ENCODE results near the gene RNU6-9.
"Not testable (repeated sequence)": the region's sequence is repeated elsewhere in the genome, so short reads cannot be mapped to it uniquely, and the experiment has no call there.

Gene RNU6-9

GRCh38 chr19:850979-851335 lies 42.3 kb upstream of the RNU6-9 start:
- Histone ChIP-seq H3K9ac (ENCODE audit: low read length) (no peak overlapping the region), H3K4me2 (ENCODE audit: low read depth, low read length, poor library complexity, severe bottlenecking) (no peak overlapping the region), H3K4me3 (ENCODE audit: insufficient read depth, low read length, poor library complexity, severe bottlenecking) (no peak overlapping the region), H3K36me3 (ENCODE audit: low read length) (no peaks in the 10 kb centered on the region), H3K27me3 (ENCODE audit: low read length) (no peaks in the 10 kb centered on the region), H2AFZ (ENCODE audit: low read depth, low read length, severe bottlenecking) (no peak overlapping the region), H4K20me1 (ENCODE audit: low read depth, low read length) (no peaks in the 10 kb centered on the region), H3K79me2 (ENCODE audit: insufficient read depth, low read length) (no peaks in the 10 kb centered on the region), H3K27ac (ENCODE audit: low read depth, low read length) (no peak overlapping the region), H3K9me2 (replicated peaks; ENCODE audit: insufficient read depth, low read length) (no peaks in the 10 kb centered on the region), H3F3A (ENCODE audit: insufficient read depth) (no peaks in the 10 kb centered on the region), H3K9me3 (ENCODE audit: insufficient read depth, low read length) (no peaks in the 10 kb centered on the region)
- TF ChIP-seq EZH2phosphoT487 (conservative IDR thresholded peaks at IDR 0.05; ENCODE audit: low read length) (no peak), CTCF (IDR thresholded peaks at IDR 0.05; ENCODE audit: insufficient read depth, low read length, poor library complexity, severe bottlenecking) (no peak)

GRCh38 chr19:852136-853013 lies 40.9 kb upstream of the RNU6-9 start, which contains the start of gene ELANE:
Gene ELANE, plus strand, starts transcription at chr19:852303. Its CDS starts 26 bp downstream, at chr19:852329.
- Histone ChIP-seq H3K9me2 (replicated peaks; ENCODE audit: insufficient read depth, low read length) (no peaks in the 10 kb centered on the region), H3K4me2 (ENCODE audit: low read depth, low read length, poor library complexity, severe bottlenecking) (no peak within 1 kb of the TSS), H3K27ac (ENCODE audit: low read depth, low read length) (no peak within 1 kb of the TSS), H2AFZ (ENCODE audit: low read depth, low read length, severe bottlenecking) (no peak within 1 kb of the TSS), H3K36me3 (ENCODE audit: low read length) (no peaks in the 10 kb centered on the region), H3K79me2 (ENCODE audit: insufficient read depth, low read length) (no peaks in the 10 kb centered on the region), H4K20me1 (ENCODE audit: low read depth, low read length) (no peaks in the 10 kb centered on the region), H3K9me3 (ENCODE audit: insufficient read depth, low read length) (no peaks in the 10 kb centered on the region), H3K9ac (ENCODE audit: low read length) (no peak within 1 kb of the TSS), H3K4me3 (ENCODE audit: insufficient read depth, low read length, poor library complexity, severe bottlenecking) (no peak within 1 kb of the TSS), H3F3A (ENCODE audit: insufficient read depth) (no peaks in the 10 kb centered on the region), H3K27me3 (ENCODE audit: low read length) (no peaks in the 10 kb centered on the region)
- TF ChIP-seq CTCF (IDR thresholded peaks at IDR 0.05; ENCODE audit: insufficient read depth, low read length, poor library complexity, severe bottlenecking) (no peak), EZH2phosphoT487 (conservative IDR thresholded peaks at IDR 0.05; ENCODE audit: low read length) (no peak)

DNA sequence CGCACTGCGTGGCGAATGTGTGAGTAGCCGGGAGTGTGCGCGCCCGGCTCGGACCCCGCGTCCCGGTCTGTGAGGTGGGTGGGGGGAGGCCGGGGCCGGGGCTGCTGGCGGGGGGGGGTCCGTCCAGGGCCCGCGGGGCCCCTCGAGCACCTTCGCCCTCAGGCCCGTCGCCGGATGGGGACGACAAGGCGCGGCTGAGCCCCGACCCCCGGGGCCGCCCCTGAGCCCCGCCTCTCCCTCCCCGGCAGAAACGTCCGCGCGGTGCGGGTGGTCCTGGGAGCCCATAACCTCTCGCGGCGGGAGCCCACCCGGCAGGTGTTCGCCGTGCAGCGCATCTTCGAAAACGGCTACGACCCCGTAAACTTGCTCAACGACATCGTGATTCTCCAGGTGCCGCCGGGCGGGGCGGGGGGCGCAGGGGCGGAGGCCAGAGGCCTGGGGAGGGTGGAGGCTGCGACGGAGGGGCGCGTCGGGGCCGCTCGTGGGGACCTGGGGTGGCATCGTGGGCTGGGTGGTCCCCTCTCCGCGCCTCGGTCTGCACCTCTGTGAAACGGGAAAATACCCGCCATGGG lies 40.2 kb upstream of the RNU6-9 start:
- no peak overlapping the region for H3K27ac ChIP-seq (ENCODE audit: low read depth, low read length)
- H3K4me2 ChIP-seq (ENCODE audit: low read depth, low read length, poor library complexity, severe bottlenecking): no peak overlapping the region
- no peaks in the 10 kb centered on the region for H3K27me3 ChIP-seq (ENCODE audit: low read length)
- no peaks in the 10 kb centered on the region for H3K9me2 ChIP-seq (replicated peaks; ENCODE audit: insufficient read depth, low read length)
- H3K9me3 ChIP-seq (ENCODE audit: insufficient read depth, low read length): no peaks in the 10 kb centered on the region
- TF ChIP-seq EZH2phosphoT487 (conservative IDR thresholded peaks at IDR 0.05; ENCODE audit: low read length) (no peak), CTCF (IDR thresholded peaks at IDR 0.05; ENCODE audit: insufficient read depth, low read length, poor library complexity, severe bottlenecking) (no peak)
- H4K20me1 ChIP-seq (ENCODE audit: low read depth, low read length): no peaks in the 10 kb centered on the region
- H3K9ac ChIP-seq (ENCODE audit: low read length): no peak overlapping the region
- no peaks in the 10 kb centered on the region for H3F3A ChIP-seq (ENCODE audit: insufficient read depth)
- H2AFZ ChIP-seq (ENCODE audit: low read depth, low read length, severe bottlenecking): no peak overlapping the region
- H3K79me2 ChIP-seq (ENCODE audit: insufficient read depth, low read length): no peaks in the 10 kb centered on the region
- no peak overlapping the region for H3K4me3 ChIP-seq (ENCODE audit: insufficient read depth, low read length, poor library complexity, severe bottlenecking)
- H3K36me3 ChIP-seq (ENCODE audit: low read length): no peaks in the 10 kb centered on the region

DNA sequence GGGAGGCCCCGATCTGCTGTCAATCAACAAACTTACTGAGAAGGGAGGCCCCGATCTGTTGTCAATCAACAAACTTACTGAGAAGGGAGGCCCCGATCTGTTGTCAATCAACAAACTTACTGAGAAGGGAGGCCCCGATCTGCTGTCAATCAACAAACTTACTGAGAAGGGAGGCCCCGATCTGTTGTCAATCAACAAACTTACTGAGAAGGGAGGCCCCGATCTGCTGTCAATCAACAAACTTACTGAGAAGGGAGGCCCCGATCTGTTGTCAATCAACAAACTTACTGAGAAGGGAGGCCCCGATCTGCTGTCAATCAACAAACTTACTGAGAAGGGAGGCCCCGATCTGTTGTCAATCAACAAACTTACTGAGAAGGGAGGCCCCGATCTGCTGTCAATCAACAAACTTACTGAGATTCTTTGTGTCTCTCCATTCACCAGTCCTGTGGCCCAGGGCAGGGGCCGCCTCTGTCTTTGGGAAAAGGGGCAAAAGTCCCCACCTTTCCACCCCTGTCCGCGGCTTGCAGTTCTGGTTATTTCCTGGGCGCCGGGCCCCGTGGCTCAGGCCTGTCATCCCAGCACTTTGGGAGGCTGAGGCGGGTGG lies 39.6 kb upstream of the RNU6-9 start:
- H3K79me2 ChIP-seq (ENCODE audit: insufficient read depth, low read length); H2AFZ ChIP-seq (ENCODE audit: low read depth, low read length, severe bottlenecking); H3K27ac ChIP-seq (ENCODE audit: low read depth, low read length); H3K9ac ChIP-seq (ENCODE audit: low read length); H3K4me2 ChIP-seq (ENCODE audit: low read depth, low read length, poor library complexity, severe bottlenecking); H4K20me1 ChIP-seq (ENCODE audit: low read depth, low read length); H3K9me3 ChIP-seq (ENCODE audit: insufficient read depth, low read length); H3K36me3 ChIP-seq (ENCODE audit: low read length); H3K9me2 ChIP-seq (replicated peaks; ENCODE audit: insufficient read depth, low read length); H3F3A ChIP-seq (ENCODE audit: insufficient read depth); H3K4me3 ChIP-seq (ENCODE audit: insufficient read depth, low read length, poor library complexity, severe bottlenecking); H3K27me3 ChIP-seq (ENCODE audit: low read length): not testable (repeated sequence)
